HepG2 (cell line): ENCODE measurements around the gene CASKIN2.
"Not testable (repeated sequence)": the region's sequence is repeated elsewhere in the genome, so short reads cannot be mapped to it uniquely, and the experiment has no call there.

ENCODE experiments used
- CTCF ChIP-seq: sonication (generic); formaldehyde crosslinking; IDR thresholded peaks from 2 replicates; pipeline ENCODE4 v1.5.0; 2020; ENCODE audit warnings: mild to moderate bottlenecking, missing genetic modification reagents, moderate library complexity
- ISL2 ChIP-seq: sonication (generic); formaldehyde crosslinking; IDR thresholded peaks from 2 replicates; pipeline ENCODE4 v1.5.0; 2020; ENCODE audit warnings: missing genetic modification reagents
- POLR2AphosphoS5 ChIP-seq: IDR thresholded peaks from 2 replicates; pipeline ENCODE4 v1.6.1; 2012; ENCODE audit warnings: low read depth, low read length
- RBFOX2 ChIP-seq: fragments of 200-400 bp; formaldehyde crosslinking; IDR thresholded peaks from 2 replicates; pipeline ENCODE4 v1.6.1; 2017; ENCODE audit warnings: low read depth, mild to moderate bottlenecking, low read length
- RNF2 ChIP-seq: fragments of 450-650 bp; conservative IDR thresholded peaks from 2 replicates; pipeline ENCODE4 v1.6.1; 2016; ENCODE audit warnings: low read depth
- STAT6 ChIP-seq: sonication (generic); formaldehyde crosslinking; IDR thresholded peaks from 2 replicates; pipeline ENCODE4 v1.4.0; 2020; ENCODE audit warnings: missing genetic modification reagents, mild to moderate bottlenecking, borderline replicate concordance
- ZNF776 ChIP-seq: sonication (generic); formaldehyde crosslinking; IDR thresholded peaks from 2 replicates; pipeline ENCODE4 v1.4.0; 2020; ENCODE audit warnings: mild to moderate bottlenecking, missing genetic modification reagents

- not testable (repeated sequence) for TF ChIP-seq RNF2; CTCF (CRISPR knock-in tag); ZNF776 (CRISPR knock-in tag); STAT6 (CRISPR knock-in tag); RBFOX2; ISL2 (CRISPR knock-in tag); POLR2AphosphoS5
These were observed 37.9 kb downstream of the CASKIN2 start for GRCh38 chr17:75477490-75477862.
